Activated T-cell treated with anti-CD3 and anti-CD28 coated beads, Interleukin-2, amount 50 U/mL, for 1 hour (primary cell): ENCODE measurements around the gene DCLK3.

Source experiments
- DNase-seq: peaks from one replicate; pipeline ENCODE4 v3.0.0-alpha.2; 2020

The DCLK3 gene

DNA sequence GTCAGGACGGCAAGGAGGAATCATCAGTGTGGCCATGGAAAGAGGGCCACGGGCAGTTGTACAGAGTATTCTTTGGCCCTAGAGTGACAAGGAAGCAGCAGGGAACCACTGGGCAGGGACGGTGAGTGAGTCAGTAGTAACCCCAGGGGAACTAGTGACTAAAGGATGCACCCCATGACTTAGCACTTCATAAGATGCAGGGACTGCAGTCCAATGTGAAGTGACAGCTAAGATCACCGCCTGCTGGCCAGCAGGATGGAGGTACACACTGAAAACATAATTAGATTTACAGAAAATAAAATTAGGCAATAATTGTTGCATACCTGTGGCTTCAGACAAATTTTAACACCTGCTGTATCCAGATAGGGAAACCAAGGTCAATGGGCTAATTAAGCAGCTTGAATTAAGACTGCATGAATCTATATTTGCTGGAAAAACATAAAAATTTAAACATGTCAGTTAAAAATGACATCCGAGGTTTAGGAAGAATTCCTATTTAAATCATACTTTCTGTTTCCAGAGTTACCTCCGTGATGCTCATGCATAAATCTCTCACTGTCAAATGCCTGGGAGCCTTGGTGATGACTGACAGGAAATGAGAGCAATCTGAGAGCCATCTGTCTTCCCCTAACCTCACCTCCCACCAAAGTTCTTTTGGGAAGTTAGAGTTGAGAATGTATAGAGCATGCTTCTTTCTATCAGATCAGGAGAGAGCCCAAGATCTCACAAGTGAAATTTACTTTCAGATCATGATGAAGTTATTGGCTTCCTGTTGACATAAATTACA lies 56.5 kb downstream of the DCLK3 start:
- no peak for DNase-seq

DNA sequence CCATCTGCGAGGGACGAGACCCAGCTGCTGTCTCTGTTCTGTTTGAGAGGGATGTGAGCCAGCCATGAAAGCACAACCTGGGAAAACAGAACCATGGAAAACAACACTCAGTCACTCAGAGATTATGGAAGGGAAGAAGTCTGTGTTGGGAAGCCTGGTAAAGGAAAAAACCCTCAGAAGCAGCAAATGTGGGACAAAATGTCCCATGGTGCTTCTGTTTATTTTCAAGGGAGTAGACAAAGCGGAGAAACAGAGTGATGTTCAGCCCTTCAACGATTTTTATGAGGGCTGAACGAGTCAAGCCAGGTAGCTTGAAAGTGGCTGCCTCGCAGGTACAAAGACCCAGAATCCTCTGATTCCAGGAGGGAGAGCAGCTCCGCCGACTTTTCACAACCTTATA lies 59.3 kb downstream of the DCLK3 start:
- DNase-seq = no peak

DNA sequence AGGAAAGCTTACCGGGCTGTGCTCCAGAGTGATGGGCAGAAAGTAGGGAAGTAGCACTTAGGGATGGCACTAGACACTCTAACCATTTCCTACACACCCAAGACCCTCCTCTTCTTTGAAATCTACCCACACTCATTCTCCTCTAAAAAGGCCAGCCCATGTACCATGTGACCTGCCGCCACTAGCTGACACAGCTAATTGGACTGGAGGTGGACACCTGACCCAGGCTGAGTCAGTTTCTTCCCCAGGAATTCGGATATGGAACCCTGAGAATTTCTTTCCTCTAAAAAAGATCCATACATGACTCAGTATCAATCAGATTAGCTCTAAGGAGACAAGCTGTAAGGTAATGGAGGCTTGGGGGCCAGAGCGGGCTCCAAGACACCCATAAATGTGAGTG lies 60.1 kb downstream of the DCLK3 start:
- no peak for DNase-seq

DNA sequence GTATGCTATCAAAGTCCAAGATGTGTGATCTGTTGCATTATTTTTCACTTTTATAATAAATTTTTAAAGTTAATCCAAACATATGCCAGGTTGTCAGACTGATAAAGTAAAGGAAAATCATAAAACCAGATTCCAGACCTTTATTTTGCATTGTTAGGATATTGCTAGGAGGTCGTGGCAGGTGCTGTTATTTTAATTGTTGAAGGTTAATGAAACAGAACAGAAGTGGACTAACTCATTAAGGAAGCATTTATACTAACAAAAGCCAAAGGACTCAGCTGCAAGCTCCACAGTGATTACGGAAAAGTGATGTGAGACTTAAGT lies 63.1 kb downstream of the DCLK3 start:
- no peak for DNase-seq

DNA sequence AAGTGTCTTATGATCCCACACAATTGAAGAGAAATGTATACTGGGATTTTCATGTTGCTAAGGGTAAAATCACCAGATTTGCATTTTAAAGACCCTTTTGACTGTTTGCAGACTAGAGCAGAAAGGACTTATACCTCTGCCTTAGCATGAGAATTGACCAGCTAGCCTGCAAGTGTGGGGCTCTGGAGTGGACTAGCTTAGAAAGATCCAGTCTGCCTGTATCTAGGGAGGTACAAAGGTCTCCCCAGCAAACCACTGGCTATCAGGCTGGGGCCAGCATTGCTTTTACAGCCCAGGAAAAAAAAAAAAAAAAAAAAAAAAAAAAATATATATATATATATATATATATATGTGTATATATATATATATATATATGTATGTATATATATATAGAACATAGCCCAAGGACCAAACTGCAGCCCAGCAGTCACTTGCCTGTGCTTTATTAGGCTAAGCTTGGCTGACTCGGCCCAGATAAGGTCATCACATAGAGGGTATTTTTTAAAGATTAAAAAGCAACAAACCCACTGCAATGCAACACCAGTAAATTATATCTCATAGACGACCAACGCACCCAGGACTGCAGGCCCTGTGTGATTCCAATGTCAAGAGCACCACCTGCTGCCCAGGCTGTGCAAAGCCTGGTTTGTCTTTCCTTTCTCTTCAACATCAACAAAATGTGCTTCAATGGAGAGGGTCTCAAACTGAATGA lies 63.7 kb downstream of the DCLK3 start:
- no peak for DNase-seq

DNA sequence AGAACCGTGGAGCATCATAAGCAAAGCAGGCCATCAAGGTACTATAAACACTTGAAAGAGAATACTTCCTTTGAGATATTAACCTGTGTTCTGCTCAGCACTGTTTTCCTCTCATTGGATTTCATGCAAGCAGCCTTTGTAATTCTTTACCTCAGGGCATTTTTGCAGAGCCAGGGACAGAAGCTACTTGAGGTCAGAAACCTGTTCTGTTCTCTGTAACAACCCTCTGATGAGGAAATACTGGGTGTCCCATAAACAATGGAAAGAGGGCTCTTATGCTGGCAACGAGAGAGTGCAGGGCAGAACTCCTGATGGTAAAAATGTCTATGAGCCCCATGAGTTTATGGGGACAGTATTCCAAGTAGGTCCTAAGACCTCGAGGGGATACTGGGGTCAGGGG lies 66.0 kb downstream of the DCLK3 start:
- no peak for DNase-seq

DNA sequence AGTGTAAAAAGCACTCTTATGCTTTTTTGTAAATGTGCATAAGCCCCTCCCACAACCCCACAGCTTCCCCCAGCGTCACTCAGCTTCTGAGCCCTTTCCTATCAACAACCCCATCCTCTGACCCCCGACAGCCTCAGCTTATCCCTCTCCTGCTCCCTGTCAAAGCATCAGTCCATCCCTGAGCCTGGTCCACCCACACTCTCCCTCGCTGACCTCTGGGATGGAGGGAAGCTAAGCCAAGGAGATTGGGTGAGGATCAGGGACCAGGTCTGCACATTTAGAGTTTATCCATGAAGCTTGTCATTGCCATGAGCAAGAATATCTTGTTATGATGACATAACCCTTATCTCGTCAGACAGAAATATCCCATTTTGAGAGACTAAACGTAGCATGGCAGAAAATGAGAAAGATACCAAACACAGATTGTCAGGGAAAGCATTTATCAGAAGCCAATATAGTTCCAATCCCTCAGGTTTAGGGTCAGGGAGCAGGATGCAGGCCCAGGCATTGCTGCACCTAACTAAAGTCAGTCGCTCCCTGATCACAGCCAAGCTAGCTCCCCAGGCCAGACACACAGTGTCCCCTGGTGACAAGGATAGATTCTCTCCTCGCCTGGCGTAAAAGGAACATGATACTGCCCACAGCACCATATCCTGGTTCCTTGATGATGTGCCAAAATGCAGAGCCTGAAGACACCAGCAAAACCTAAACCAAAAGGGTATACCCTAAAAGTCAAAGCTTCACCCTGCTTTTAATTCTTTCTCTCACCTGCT lies 66.9 kb downstream of the DCLK3 start:
- no peak for DNase-seq

DNA sequence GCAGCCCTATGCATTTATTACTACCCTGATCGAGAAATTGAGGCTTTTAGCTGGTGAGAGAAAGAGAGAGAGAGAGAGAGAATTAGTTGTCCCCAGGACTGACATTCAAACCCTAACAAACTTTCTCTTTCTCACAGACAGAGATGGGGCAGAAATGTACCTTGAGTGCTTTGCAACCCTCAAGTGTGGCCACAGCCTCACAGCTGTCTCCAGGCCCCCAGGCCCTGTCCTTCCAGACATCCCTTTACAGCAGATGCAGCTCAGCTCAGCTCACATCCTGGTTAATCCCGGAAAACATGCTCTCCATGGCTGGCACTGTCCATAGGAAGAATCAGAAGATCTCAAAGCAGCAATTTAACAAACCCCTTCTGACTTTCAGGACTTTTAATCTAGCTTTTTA lies 67.6 kb downstream of the DCLK3 start:
- no peak for DNase-seq

DNA sequence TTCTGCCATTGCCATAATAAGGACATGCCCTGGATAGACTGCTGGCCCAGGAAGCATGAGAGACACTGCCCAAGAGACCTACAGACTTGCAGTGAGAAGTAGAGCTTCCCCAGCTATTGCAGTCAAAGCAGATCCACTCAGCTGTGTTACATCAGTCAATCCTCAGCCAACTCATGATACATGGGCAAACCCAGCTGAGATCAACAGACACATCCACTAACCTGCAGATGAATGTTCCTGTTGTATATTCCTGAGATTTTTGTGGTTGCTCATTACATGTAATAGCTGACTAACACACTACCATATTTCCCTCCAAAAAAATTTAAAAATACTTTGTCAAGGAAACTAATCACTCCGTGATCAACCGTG lies 68.6 kb downstream of the DCLK3 start:
- no peak for DNase-seq

DNA sequence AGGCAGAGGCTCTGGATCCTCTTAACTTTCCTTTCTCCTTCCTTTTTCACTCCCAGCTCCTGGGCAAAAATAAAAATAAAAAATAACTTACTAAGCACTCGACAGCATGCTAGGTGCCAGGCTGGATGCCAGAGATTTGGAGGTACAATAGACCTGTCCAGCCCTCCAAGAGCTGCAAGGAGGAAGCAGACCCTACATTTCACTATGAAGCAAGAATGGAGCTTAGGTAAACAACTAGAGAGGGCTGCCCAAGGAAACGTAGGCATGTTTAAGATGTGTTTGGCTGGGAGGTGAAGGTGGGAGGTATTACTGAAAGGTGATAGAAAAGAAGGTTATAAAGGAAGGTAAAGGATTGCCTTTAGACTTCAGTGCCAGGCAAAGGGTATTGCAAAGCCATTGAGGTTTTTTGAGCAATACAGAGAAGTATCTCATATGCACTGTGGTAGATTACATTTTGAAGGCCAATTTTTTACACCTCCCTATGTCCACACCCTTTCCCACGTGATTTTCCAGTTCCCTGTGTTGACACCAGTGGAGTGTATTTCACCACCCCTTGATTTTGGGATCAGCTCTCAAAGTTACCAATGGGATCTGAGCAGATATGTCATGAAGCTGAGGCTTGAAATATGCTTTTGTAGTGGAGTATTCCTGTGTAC lies 69.1 kb downstream of the DCLK3 start:
- DNase-seq = no peak

DNA sequence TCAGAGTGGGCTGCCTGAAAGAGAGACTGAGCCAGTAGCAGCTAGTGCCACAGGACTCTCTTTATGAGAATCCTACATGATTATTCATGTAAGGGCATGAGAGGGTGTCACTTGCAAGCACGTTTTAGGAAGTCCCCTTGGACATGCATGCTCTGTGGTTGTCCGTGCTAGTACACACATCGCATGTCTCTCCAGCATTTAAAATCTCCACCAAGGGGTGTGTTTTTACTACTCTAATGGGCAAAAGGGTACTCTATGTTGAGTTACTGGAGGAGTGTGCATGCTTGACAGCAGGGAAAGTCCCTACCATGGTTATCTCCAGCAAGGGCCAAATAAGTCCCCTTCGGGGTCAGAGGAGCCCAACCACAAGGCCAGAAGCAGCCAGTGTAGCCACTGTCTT lies 70.7 kb downstream of the DCLK3 start:
- no peak for DNase-seq

DNA sequence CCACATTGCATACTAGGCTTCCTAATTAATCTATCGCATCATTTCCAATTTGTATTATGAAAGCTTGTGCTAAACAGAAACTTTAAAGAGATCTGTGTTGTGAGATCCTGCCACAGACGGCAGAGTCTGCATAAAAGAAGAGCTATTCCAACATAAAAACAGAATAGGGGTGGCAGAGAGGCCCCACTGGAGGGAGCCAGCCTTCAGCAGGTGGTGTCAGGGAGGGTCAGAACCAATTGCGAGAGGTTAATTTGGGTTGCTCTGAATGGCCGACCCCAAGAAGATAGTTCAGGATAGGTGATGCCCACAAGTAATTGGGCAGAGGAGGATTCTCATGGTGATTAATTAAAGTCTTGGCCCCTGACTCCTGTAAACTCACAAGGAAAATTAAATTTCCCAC lies 74.8 kb downstream of the DCLK3 start:
- DNase-seq = no peak

DNA sequence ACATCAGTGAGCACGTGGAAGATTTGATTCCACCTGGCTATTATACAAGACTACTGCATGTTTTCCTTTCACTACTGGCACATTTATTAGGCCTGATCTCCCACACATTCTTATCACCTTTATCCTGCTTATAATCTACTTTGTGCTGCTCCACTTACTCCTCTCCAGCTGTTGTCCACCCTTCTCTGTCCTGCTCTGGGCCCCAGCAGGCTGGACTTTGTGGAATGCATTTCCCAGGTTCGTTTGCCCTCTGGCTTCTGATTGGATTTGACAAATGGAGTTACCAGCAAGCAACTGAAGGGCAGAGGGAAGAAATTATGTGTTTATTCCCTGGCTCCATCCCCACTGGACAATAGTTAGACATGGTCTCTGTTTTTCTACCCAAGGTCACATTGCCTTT lies 75.5 kb downstream of the DCLK3 start:
- no peak for DNase-seq

DNA sequence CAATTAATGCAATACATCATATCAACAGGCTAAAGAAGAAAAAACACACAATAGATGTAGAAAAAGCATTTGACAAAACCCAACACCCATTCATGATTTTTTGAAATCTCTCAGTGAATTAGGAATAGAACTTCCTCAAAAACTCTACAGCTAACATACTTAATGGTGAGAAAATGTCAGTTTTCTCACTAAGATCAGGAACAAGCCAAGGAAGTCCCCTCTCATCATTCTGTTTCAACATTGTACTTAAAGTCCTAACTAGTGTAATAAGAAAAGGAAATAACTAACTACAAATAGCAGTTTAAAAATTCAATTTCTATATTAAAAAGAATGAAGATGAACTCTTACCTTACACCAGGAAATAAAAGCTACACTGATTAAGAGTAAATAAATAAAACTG lies 77.8 kb downstream of the DCLK3 start:
- DNase-seq = no peak

DNA sequence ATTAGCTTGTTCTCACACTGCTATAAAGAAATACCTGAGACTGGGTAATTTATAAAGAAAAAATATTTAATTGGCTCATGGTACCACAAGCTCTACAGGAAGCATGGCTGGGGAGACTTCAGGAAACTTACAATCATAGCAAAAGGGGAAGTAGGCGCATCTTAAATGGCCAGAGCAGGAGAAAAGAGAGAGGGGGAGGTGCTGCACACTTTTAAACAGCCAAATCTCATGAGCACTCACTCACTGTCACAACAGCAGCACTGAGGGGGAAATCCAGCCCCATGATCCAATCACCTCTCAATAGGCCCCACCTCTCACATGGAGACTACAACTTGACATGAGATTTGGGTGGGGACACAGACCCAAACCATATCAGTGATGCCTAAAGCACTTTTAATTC lies 82.5 kb downstream of the DCLK3 start:
- no peak for DNase-seq

DNA sequence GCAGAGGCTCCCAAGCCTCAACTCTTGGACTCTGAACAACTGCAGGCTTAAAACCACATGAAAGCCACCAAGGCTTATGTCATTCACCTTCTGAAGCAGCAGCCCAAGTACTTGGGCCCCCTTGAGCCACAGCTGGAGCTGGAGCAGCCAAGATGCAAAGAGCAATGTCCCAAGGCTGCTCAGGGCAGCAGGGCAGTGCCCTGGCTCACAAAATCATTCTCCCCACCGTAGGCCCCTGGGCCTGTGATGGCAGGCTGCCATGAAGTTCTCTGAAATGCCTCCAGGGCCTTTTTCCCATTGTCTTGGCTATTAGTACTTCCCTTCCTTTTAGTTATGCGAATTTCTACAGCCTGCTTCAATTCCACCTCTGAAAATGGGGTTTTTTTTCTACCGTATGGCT lies 83.4 kb downstream of the DCLK3 start:
- no peak for DNase-seq

DNA sequence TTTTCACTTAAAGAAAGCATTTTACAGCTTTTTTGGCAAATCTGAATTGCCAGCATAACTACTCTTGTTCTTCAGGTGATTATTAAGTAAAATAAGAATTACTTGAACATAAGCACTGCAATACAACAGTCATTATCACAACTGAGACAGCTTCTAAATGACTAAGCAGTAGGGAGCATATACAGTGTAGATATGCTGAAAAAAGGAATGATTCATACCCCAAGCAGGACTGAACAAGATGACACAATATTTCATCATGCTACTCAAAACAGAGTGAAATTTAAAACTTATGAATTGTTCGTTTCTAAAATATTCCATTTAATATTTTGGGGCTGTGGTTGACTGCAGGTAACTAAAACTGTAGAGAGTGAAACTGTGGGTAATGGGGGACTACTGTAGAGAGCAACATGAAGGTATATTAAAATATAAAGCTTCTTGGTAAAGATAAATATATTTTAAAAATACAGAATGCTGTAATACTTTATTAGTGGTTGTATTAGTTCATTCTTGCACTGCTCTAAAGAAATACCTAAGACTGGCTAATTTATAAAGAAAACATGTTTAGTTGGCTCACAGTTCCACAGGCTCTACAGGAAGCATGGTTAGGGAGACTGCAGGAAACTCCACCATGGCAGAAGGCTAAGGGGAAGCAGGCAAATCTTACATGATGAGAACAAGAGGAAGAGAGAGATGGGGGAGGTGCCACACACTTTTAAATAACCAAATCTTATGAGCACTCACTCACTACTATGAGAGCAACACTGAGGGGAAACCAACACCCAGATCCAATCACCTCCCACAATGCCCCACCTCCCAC lies 84.8 kb downstream of the DCLK3 start:
- DNase-seq = no peak

DNA sequence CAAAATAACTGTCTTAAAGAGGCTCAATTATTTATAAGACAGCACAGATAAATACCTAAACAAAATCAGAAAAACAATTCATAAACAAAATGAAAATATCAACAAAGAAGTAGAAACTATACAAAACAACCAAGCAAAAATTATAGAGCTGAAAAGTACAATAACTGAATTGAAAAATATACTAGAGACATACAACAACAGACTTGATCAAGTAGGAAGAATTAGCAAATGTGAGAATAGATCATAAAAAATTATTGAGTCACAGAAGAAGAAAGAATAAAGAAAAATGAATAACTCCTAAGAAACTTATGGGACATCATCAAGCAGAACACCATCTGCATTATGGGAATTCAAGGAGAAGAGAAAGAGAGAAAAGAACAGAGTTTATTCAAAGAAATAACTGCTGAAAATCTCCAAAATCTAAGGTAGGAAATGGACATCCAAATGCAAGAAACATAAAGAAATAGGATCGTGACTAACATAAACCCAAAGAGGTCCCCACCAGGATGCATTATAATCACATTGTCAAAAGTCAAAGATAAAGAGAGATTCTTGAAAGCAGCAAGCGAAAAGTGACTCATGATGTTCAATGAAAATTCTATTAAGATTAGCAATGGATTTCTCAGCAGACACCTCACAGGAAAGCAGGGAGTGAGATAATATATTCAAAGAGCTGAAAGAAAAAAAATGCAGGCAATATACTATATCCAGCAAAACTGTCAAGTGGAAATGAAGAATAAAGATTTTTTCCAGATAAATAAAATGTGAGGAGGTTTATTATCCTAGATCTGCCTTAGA lies 85.9 kb downstream of the DCLK3 start:
- no peak for DNase-seq

DNA sequence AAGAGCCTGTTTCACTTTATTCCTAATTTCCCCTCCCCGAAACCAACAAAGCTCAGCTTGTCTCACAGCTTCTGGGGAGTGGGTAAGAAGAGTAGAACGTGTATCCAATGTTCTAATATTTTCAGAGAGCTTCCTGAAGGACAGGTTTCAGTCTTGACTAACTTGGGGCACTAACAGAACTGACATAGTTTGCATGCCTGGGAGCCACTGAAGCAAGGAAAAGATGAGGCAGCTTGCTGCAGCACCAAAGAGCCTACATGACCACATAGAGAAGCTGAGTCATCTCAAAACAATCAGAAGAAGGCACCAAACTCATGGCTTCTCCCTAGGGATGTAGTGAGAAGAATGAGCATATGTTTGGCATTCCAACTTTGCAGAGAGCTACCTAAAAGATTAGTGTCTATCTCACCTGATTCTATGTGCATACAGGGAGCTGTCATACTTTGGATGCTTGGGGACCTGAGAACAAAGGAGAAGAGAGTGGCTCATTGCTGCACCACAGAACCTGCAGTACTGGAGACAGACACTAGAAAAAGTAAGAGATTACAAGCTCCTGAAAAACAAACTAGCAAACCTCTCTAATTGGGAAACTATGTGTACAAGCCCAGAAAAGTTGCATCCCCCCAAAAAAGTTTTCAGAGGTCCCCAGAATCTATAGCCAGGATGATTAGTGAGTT lies 86.9 kb downstream of the DCLK3 start:
- no peak for DNase-seq

DNA sequence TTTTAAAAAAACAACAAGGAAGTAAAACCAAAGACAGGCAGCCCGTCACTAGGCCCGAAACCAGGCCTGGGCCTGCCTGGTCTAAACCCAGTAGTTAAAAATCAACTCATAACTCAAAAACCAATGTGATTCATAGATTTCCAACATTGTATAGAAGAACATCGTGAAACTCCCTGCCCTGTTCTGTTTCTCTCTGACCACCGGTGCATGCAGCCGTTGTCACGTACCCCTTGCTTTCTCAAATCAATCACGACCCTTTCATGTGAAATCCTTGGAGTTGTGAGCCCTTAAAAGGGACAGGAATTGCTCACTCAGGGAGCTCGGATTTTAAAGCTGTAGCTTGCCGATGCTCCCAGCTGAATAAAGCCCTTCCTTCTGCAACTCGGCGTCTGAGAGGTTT lies 89.5 kb downstream of the DCLK3 start:
- no peak for DNase-seq

DNA sequence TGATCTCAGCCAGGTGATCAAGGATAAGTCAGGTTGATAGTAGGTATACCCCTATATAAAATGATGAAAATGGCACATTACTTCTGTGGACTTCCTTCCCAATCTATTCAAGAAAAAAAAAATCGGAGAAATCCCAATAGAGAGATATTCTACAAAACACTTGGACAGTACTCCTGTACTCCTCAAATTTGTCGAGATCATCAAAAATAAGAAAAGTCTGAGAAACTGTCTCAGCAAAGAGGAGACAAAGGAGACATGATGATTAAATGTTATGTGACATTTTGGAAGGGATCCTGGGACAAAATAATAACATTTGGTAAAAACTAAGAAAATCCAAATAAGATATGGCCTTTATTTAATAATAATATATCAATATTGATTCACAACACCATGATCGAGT lies 94.6 kb downstream of the DCLK3 start:
- no peak for DNase-seq
